Kidney (tissue), 14 donors: Measurements from ENCODE around the gene RPLP1. TPM values are rescaled to one million over a fixed set of nuclear protein-coding genes. Genes with fewer than 3 reads are reported as not detected.

Experiments
- DNase-seq, 5 donors: peaks; one replicate each; pipeline ENCODE4 v3.0.0-alpha.2; 2013 to 2020
- FAIRE-seq: peaks from 2 replicates; lab custom pipeline; 2012; peaks lifted over from hg19 to GRCh38; lab: Jason Lieb, UNC
- H3K27ac ChIP-seq, 2 donors: one replicate each; pipeline ENCODE4 v1.7.0; 2013; ENCODE audit warnings: low read depth in 2 of 2, low read length in 2 of 2, inconsistent platforms in 1 of 2
- H3K27me3 ChIP-seq: one replicate; pipeline ENCODE4 v1.7.1; 2013; ENCODE audit warnings: low read length, inconsistent platforms; ENCODE audit not compliant: control insufficient read depth, insufficient read depth
- H3K36me3 ChIP-seq, 3 donors: one replicate each; pipeline versions ENCODE4 v1.7.0 to v1.7.1; 2013; ENCODE audit warnings: low read length in 3 of 3, control low read depth in 1 of 3, inconsistent platforms in 1 of 3; ENCODE audit not compliant: insufficient read depth in 3 of 3, control insufficient read depth in 2 of 3
- H3K4me1 ChIP-seq, 3 donors: one replicate each; pipeline versions ENCODE4 v1.7.0 to v1.7.1; 2013; ENCODE audit warnings: low read length in 3 of 3, inconsistent platforms in 1 of 3, low read depth in 1 of 3; ENCODE audit not compliant: control insufficient read depth in 2 of 3, insufficient read depth in 2 of 3
- H3K4me3 ChIP-seq, 3 donors: one replicate each; pipeline versions ENCODE4 v1.7.0 to v1.8.1; 2013; ENCODE audit warnings: low read length in 3 of 3, control low read depth in 1 of 3, inconsistent platforms in 1 of 3
- H3K9ac ChIP-seq, 3 donors: one replicate each; pipeline versions ENCODE4 v1.7.0 to v1.7.1; 2013; ENCODE audit warnings: low read length in 3 of 3, control low read depth in 1 of 3, inconsistent platforms in 1 of 3
- H3K9me3 ChIP-seq, 3 donors: one replicate each; pipeline versions ENCODE4 v1.7.0 to v1.7.1; 2013; ENCODE audit warnings: low read length in 3 of 3, control low read depth in 1 of 3, inconsistent platforms in 1 of 3; ENCODE audit not compliant: control insufficient read depth in 2 of 3, insufficient read depth in 1 of 3
- CTCF ChIP-seq: IDR thresholded peaks from 3 replicates; pipeline ENCODE4 v1.5.1; 2012; ENCODE audit warnings: mild to moderate bottlenecking, moderate library complexity, borderline replicate concordance; ENCODE audit not compliant: insufficient read depth; ENCODE audit errors: extremely low read depth
- intact Hi-C: fragments of 100-400 bp; cut with DNase I; formaldehyde crosslinking; loops from one replicate; pipeline ENCODE4 v1.11.1; 2022
- polyA plus RNA-seq: library from polyadenylated mRNA; stranded (reverse); fragments of 350-450 nt; fragmentation: Illumina TruSeq; extraction: RNeasy Lipid Tissue Mini Kit (QIAGEN cat#74804); gene quantifications from one replicate; pipeline ENCODE4 v1.2.3, GENCODE V29; 2014; ENCODE audit warnings: low read depth, low replicate concordance; ENCODE audit not compliant: insufficient read depth
- total RNA-seq: library from RNA; stranded (reverse); fragmentation: NEBNext Ultra II Directional; extraction: Animal tissue kit (Norgen Biotek cat#: 25700); gene quantifications from one replicate; pipeline ENCODE4 v1.2.1, GENCODE V29; 2021
- donor health status: control.
- donor health status: control.
- donor health status: control.
- donor health status: control.
- donor health status: control.
- donor health status: DM: yes; HTN: yes; CAD: no.
- donor health status: Normal renal cell carcinoma (clear cell type).

The RPLP1 gene
- total and polyA plus RNA-seq, 2 donors from 2014 or later = 1,303 to 2,805 TPM

DNA sequence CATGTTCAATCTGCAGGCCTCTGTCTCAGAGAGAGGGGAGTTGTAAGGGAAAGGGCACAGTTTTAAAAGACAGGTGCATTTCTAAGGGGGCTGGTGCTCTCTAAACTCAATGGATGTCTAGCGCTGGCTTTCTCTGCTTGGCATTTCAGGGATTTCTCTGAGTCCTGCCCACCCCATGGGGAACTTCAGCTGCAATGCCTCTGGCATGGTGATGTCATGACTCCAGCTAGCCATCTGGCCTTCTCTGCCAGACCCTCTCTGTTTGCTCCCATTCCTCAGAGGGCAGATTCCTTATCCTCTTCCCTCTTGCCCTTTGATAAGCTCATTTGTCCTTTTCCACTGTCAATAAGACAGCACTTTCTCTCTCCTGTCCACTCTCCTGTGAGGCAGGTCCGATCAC is 40.8 kb downstream of the RPLP1 start:
- Histone ChIP-seq H3K9me3 (peaks cover 0 to 3% (median 0%) of the 10 kb centered on the region in 3 donors), H3K4me1 (no peaks in the 10 kb centered on the region), H3K27me3 (no peaks in the 10 kb centered on the region), H3K27ac (no peak overlapping the region), H3K36me3 (no peaks in the 10 kb centered on the region), H3K4me3 (no peak overlapping the region), H3K9ac (no peak overlapping the region)
- no peak for DNase-seq
- no peak for TF ChIP-seq CTCF
- no peak for FAIRE-seq
- intact Hi-C loops = no loop called here

- peaks cover 0 to 7% (median 0%) of the 10 kb centered on the region in 3 donors for H3K4me1 ChIP-seq
- FAIRE-seq (no peak), DNase-seq (no peak)
- no peaks in the 10 kb centered on the region for H3K27me3 ChIP-seq
- intact Hi-C loops = no loop called here
- H3K9ac ChIP-seq = no peak overlapping the region
- peaks cover 0 to 3% (median 0%) of the 10 kb centered on the region in 3 donors for H3K9me3 ChIP-seq
- H3K27ac ChIP-seq = no peak overlapping the region
- no peaks in the 10 kb centered on the region for H3K36me3 ChIP-seq
- TF ChIP-seq CTCF = no peak
- H3K4me3 ChIP-seq = no peak overlapping the region
Measured at GRCh38 chr15:69496001-69496400, 43.4 kb downstream of the RPLP1 start.

DNA sequence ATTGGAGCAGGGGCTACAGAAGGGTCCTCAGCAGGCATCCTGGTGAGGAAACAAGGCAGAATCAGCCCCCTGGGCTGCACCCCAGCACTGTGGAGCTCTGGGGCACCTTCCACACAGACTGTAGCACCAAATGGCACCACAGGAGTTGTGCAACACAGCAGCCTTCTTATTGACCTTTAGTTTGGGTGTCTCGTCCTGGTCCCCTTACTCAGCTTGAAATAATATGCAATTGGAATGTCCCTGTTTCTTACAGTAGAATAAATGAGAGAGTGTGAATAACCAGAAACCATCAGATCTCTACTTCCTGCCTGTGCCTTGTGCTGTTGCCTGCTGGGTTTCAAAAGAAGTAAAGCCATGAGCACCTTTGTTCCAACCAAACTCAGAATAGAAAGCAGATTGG is 44.5 kb downstream of the RPLP1 start:
- no peaks in the 10 kb centered on the region for H3K36me3 ChIP-seq
- H3K27me3 ChIP-seq = no peaks in the 10 kb centered on the region
- no peak for TF ChIP-seq CTCF
- H3K27ac ChIP-seq = no peak overlapping the region
- DNase-seq = no peak
- H3K4me1 ChIP-seq = peaks cover 0 to 7% (median 0%) of the 10 kb centered on the region in 3 donors
- no peak for FAIRE-seq
- no peak overlapping the region for H3K9ac ChIP-seq
- no peak overlapping the region for H3K4me3 ChIP-seq
- H3K9me3 ChIP-seq = no peaks in the 10 kb centered on the region
- intact Hi-C loops = no loop called here

- Histone ChIP-seq H3K9ac (no peak overlapping the region), H3K36me3 (no peaks in the 10 kb centered on the region), H3K27me3 (no peaks in the 10 kb centered on the region), H3K4me1 (peaks cover 0 to 7% (median 0%) of the 10 kb centered on the region in 3 donors), H3K27ac (no peak overlapping the region), H3K9me3 (no peaks in the 10 kb centered on the region), H3K4me3 (no peak overlapping the region)
- FAIRE-seq = no peak
- intact Hi-C loops = no loop called here
- TF ChIP-seq CTCF = no peak
- DNase-seq = no peak
Measured at GRCh38 chr15:69497667-69498066, 45.0 kb downstream of the RPLP1 start.
